Caco-2 (cell line): ENCODE data around the gene KSR2. TPM values are rescaled to one million over a fixed set of nuclear protein-coding genes. Genes with fewer than 3 reads are reported as not detected.
A peak's percentile ranks its signal among the peaks of the same experiment; 100 is the strongest.

Experiments used
- BruUV-seq: library from RNA; stranded (reverse); fragments of 400-500 nt; replicated peaks from 2 replicates; lab custom pipeline; 2021; lab: Mats Ljungman, UMichigan
- CTCF ChIA-PET: fragments of 300-600 bp; sonication (Branson Sonifier 250); formaldehyde crosslinking; loops from one replicate; lab custom pipeline; 2022; ENCODE audit warnings: antibody characterized with exemption; lab: Charles Lee
- POLR2A ChIA-PET: fragments of 300-600 bp; sonication (Branson Sonifier 250); formaldehyde crosslinking; loops from one replicate; lab custom pipeline; 2022; ENCODE audit warnings: antibody characterized with exemption; lab: Charles Lee
- DNase-seq, 2 experiments: peaks; one replicate each; pipeline versions ENCODE4 v3.0.0 to v3.0.0-alpha.2; 2020 to 2022
- H3K27me3 ChIP-seq: replicated peaks from 2 replicates; pipeline ENCODE4 v1.6.0; 2011; ENCODE audit warnings: low read length; ENCODE audit not compliant: control insufficient read depth, insufficient read depth
- H3K36me3 ChIP-seq: 2 replicates; pipeline ENCODE4 v1.5.1; 2011; ENCODE audit warnings: low read length; ENCODE audit not compliant: control insufficient read depth, insufficient read depth
- H3K4me1 ChIP-seq: fragments of 250-450 bp; sonication (Bioruptor Pico); 2 replicates; pipeline ENCODE4 v1.5.1; 2020; ENCODE audit warnings: mild to moderate bottlenecking
- H3K4me3 ChIP-seq: 2 replicates; pipeline ENCODE4 v1.5.1; 2011; ENCODE audit warnings: low read depth, mild to moderate bottlenecking, control low read depth, low read length
- H3K9me3 ChIP-seq: fragments of 250-450 bp; sonication (Bioruptor Pico); 2 replicates; pipeline ENCODE4 v1.5.1; 2020; ENCODE audit warnings: mild to moderate bottlenecking, moderate library complexity
- H3K27ac Mint-ChIP-seq: one replicate; pipeline ENCODE4 v1.8.0; 2022; ENCODE audit warnings: mixed read lengths; ENCODE audit not compliant: unreplicated experiment
- H3K27me3 Mint-ChIP-seq: one replicate; pipeline ENCODE4 v1.8.0; 2022; ENCODE audit warnings: mixed read lengths; ENCODE audit not compliant: insufficient read depth, unreplicated experiment
- H3K36me3 Mint-ChIP-seq: one replicate; pipeline ENCODE4 v1.8.0; 2022; ENCODE audit warnings: mild to moderate bottlenecking, mixed read lengths; ENCODE audit not compliant: insufficient read depth, unreplicated experiment
- H3K4me1 Mint-ChIP-seq: one replicate; pipeline ENCODE4 v1.8.0; 2022; ENCODE audit warnings: low read depth, mixed read lengths; ENCODE audit not compliant: unreplicated experiment
- H3K4me3 Mint-ChIP-seq: one replicate; pipeline ENCODE4 v1.8.0; 2022; ENCODE audit warnings: mild to moderate bottlenecking, moderate library complexity, mixed read lengths; ENCODE audit not compliant: unreplicated experiment
- H3K9me3 Mint-ChIP-seq: one replicate; pipeline ENCODE4 v1.8.0; 2022; ENCODE audit warnings: mixed read lengths; ENCODE audit not compliant: unreplicated experiment
- CTCF ChIP-seq, 2 experiments: fragments of 200-600 bp in 1 of 2; IDR thresholded peaks; 1 replicate in 1 of 2; 2 replicates in 1 of 2; pipeline versions ENCODE4 v1.5.1 to v1.8.0; 2011 to 2022; ENCODE audit warnings: antibody characterized with exemption in 1 of 2, control low read depth in 1 of 2, inconsistent platforms in 1 of 2, low read depth in 1 of 2, low read length in 1 of 2, mild to moderate bottlenecking in 1 of 2, moderate library complexity in 1 of 2; ENCODE audit not compliant: insufficient read depth in 1 of 2, severe bottlenecking in 1 of 2, unreplicated experiment in 1 of 2
- intact Hi-C: fragments of 100-400 bp; cut with micrococcal nuclease; formaldehyde crosslinking; loops from one replicate; pipeline ENCODE4 v1.10.0; 2022; ENCODE audit not compliant: unreplicated experiment
- total RNA-seq: library from RNA; stranded (reverse); gene quantifications from 2 replicates; pipeline ENCODE4 v1.2.3, GENCODE V29; 2022

Gene KSR2
- total RNA-seq, 1 experiment from 2014 or later = 0.66 TPM

GRCh38 chr12:117595751-117596150, 373.0 kb downstream of the KSR2 start:
- peaks cover 5% of the 10 kb centered on the region for H3K4me1 ChIP-seq
- H3K4me3 ChIP-seq = no peak overlapping the region
- no peak for DNase-seq
- TF ChIP-seq CTCF (IDR thresholded peaks at IDR 0.05; ENCODE audit: insufficient read depth in 1 of 2, low read depth in 1 of 2, low read length in 1 of 2, severe bottlenecking in 1 of 2, unreplicated experiment in 1 of 2) = no peak
- no peaks in the 10 kb centered on the region; the same call in 1 of the 2 replicates for H3K27me3 ChIP-seq
- Mint-ChIP-seq H3K27ac (no peak overlapping the region), H3K36me3 (no peaks in the 10 kb centered on the region), H3K4me1 (no peaks in the 10 kb centered on the region), H3K9me3 (no peaks in the 10 kb centered on the region), H3K4me3 (no peak overlapping the region), H3K27me3 (peaks cover 4% of the 10 kb centered on the region)
- BruUV-seq = no TSS peak
- H3K9me3 ChIP-seq = no peaks in the 10 kb centered on the region
- ChIA-PET POLR2A (no interaction called here), CTCF (no interaction called here)
- no peaks in the 10 kb centered on the region for H3K36me3 ChIP-seq
- intact Hi-C loops = no loop called here

GRCh38 chr12:117594481-117594880, 374.3 kb downstream of the KSR2 start:
- Histone ChIP-seq H3K27me3 (no peaks in the 10 kb centered on the region; the same call in 1 of the 2 replicates), H3K4me3 (no peak overlapping the region), H3K9me3 (no peaks in the 10 kb centered on the region), H3K36me3 (no peaks in the 10 kb centered on the region), H3K4me1 (peaks cover 5% of the 10 kb centered on the region)
- Mint-ChIP-seq H3K4me1 (no peaks in the 10 kb centered on the region), H3K36me3 (peaks cover 4% of the 10 kb centered on the region), H3K9me3 (no peaks in the 10 kb centered on the region), H3K27ac (no peak overlapping the region), H3K4me3 (no peak overlapping the region), H3K27me3 (peaks cover 1% of the 10 kb centered on the region)
- ChIA-PET POLR2A (no interaction called here), CTCF (interaction anchor here (1.5 kb wide), 1 partner anchor 255 kb away, joined by 3 read pairs; no protein-coding TSS in a partner anchor)
- peak in 1 of 2 experiments; percentile 4 for DNase-seq
- TF ChIP-seq CTCF (IDR thresholded peaks at IDR 0.05; ENCODE audit: insufficient read depth in 1 of 2, low read depth in 1 of 2, low read length in 1 of 2, severe bottlenecking in 1 of 2, unreplicated experiment in 1 of 2) = no peak
- intact Hi-C loops = no loop called here
- BruUV-seq = no TSS peak

GRCh38 chr12:117593815-117594400, 374.9 kb downstream of the KSR2 start:
- intact Hi-C loops = no loop called here
- no peak overlapping the region for H3K27ac Mint-ChIP-seq
- POLR2A ChIA-PET = no interaction called here
- no peak for TF ChIP-seq CTCF (IDR thresholded peaks at IDR 0.05; ENCODE audit: insufficient read depth in 1 of 2, low read depth in 1 of 2, low read length in 1 of 2, severe bottlenecking in 1 of 2, unreplicated experiment in 1 of 2)
- CTCF ChIA-PET = interaction anchor here (1.5 kb wide), 1 partner anchor 256 kb away, joined by 3 read pairs; no protein-coding TSS in a partner anchor
- H3K9me3 ChIP-seq = no peaks in the 10 kb centered on the region
- peaks cover 4% of the 10 kb centered on the region for H3K36me3 Mint-ChIP-seq
- H3K4me3 ChIP-seq = no peak overlapping the region
- H3K27me3 Mint-ChIP-seq = no peaks in the 10 kb centered on the region
- H3K4me3 Mint-ChIP-seq = no peak overlapping the region
- no TSS peak for BruUV-seq
- H3K27me3 ChIP-seq = no peaks in the 10 kb centered on the region; the same call in 1 of the 2 replicates
- H3K4me1 ChIP-seq = peaks cover 5% of the 10 kb centered on the region
- no peak for DNase-seq
- H3K9me3 Mint-ChIP-seq = no peaks in the 10 kb centered on the region
- H3K36me3 ChIP-seq = no peaks in the 10 kb centered on the region
- no peaks in the 10 kb centered on the region for H3K4me1 Mint-ChIP-seq
